Body of pancreas (tissue), 4 donors: Measurements from ENCODE around the gene EXOC1.

ENCODE experiments used
- CTCF ChIP-seq, 7 experiments: fragments of 450-650 bp in 4 of 7; fragments of 200-600 bp in 3 of 7; sonication (generic) in 3 of 7; IDR thresholded peaks; one replicate each; pipeline ENCODE4 v1.5.1; 2016 to 2019; ENCODE audit warnings: antibody characterized with exemption in 7 of 7
- POLR2A ChIP-seq, 3 donors: fragments of 450-650 bp; IDR thresholded peaks; one replicate each; pipeline ENCODE4 v1.6.1; 2016; ENCODE audit warnings: antibody characterized with exemption in 3 of 3, mild to moderate bottlenecking in 2 of 3

GRCh38 chr4:55874831-55875230 is 21.4 kb downstream of the EXOC1 start:
- no peak for TF ChIP-seq CTCF (IDR thresholded peaks at IDR 0.05)
- no peak for TF ChIP-seq POLR2A (IDR thresholded peaks at IDR 0.05)
